Ovary (tissue), 9 donors: ENCODE data around the gene SASS6. TPM values are rescaled to one million over a fixed set of nuclear protein-coding genes. Genes with fewer than 3 reads are reported as not detected.

ENCODE experiments used
- DNase-seq, 5 donors: peaks; one replicate each; pipeline ENCODE4 v3.0.0-alpha.2; 2019 to 2020
- H3K27ac ChIP-seq, 2 donors: fragments of 200-600 bp; one replicate each; pipeline versions ENCODE4 v1.5.1 to v1.8.0; 2019 to 2022
- H3K27me3 ChIP-seq: fragments of 200-600 bp; one replicate; pipeline ENCODE4 v1.8.0; 2022
- H3K36me3 ChIP-seq: fragments of 200-600 bp; sonication (generic); one replicate; pipeline ENCODE4 v1.5.1; 2019
- H3K4me1 ChIP-seq: one replicate; pipeline ENCODE4 v1.8.1; 2013; ENCODE audit warnings: mild to moderate bottlenecking, moderate library complexity; ENCODE audit not compliant: insufficient read depth
- H3K4me3 ChIP-seq: fragments of 200-600 bp; sonication (generic); one replicate; pipeline ENCODE4 v1.5.1; 2017
- H3K9me3 ChIP-seq, 2 donors: fragments of 200-600 bp in 1 of 2; sonication (generic) in 1 of 2; one replicate each; pipeline versions ENCODE4 v1.5.1 to v1.8.1; 2013 to 2019; ENCODE audit warnings: mild to moderate bottlenecking in 1 of 2, moderate library complexity in 1 of 2
- EP300 ChIP-seq: sonication (generic); formaldehyde crosslinking; IDR thresholded peaks from one replicate; pipeline ENCODE4 v1.6.1; 2017; ENCODE audit warnings: antibody characterized with exemption
- POLR2A ChIP-seq: fragments of 450-650 bp; IDR thresholded peaks from one replicate; pipeline ENCODE4 v1.6.1; 2017; ENCODE audit warnings: antibody characterized with exemption, mild to moderate bottlenecking, moderate library complexity
- WGBS, 3 donors: extraction: QIAGEN DNeasy Blood & Tissue Kit in 1 of 3; methylation state at CpG; one replicate each; pipeline versions ENCODE4 v1.1.5 to v1.1.7; 2013 to 2017; 5-methylcytosine and 5-hydroxymethylcytosine counted together
- intact Hi-C, 4 donors: fragments of 100-400 bp; cut with DNase I; formaldehyde crosslinking; loops; one replicate each; pipeline versions ENCODE4 v1.11.0 to v1.15.1; 2022 to 2023
- polyA plus RNA-seq, 2 donors: library from polyadenylated mRNA; stranded (reverse); fragments of 200-250 nt in 1 of 2; fragments of 350-450 nt in 1 of 2; fragmentation: Illumina TruSeq in 1 of 2; extraction: RNeasy Lipid Tissue Mini Kit (QIAGEN cat#74804) in 1 of 2; gene quantifications; one replicate each; pipeline ENCODE4 v1.2.3, GENCODE V29; 2013 to 2014
- total RNA-seq, 7 donors: library from RNA; depleted of rRNA in 2 of 7; stranded (reverse); fragments of >200 nt in 2 of 7; fragmentation: NEBNext Ultra II Directional in 3 of 7; extraction: Animal tissue kit (Norgen Biotek cat#: 25700) in 3 of 7; gene quantifications; one replicate each; pipeline versions ENCODE4 v1.1.0 to v1.2.4, GENCODE V29; 2016 to 2023
- TF ChIP-seq, protein P1 (sequence below), 3 donors: fragments of 450-650 bp in 2 of 3; fragments of 200-600 bp in 1 of 3; IDR thresholded peaks; one replicate each; pipeline versions ENCODE4 v1.5.1 to v1.8.0; 2016 to 2022; ENCODE audit warnings: antibody characterized with exemption in 3 of 3, mild to moderate bottlenecking in 1 of 3
- donor health status: DM: no; HTN: no; CAD: no; lungs with moderate emphysema.
- donor health status: DM: no; HTN: no; CAD: no.
- donor health status: Bipolar disorder and iron deficiency.
- donor health status: DM: yes; HTN: yes; CAD: no.
- donor health status: DM: no; HTN: no; CAD: no.
- donor health status: DM: yes; HTN: yes; CAD: no.

Gene SASS6
- total and polyA plus RNA-seq, 9 donors: 1.7 to 3.6 (median 2.7) TPM

DNA sequence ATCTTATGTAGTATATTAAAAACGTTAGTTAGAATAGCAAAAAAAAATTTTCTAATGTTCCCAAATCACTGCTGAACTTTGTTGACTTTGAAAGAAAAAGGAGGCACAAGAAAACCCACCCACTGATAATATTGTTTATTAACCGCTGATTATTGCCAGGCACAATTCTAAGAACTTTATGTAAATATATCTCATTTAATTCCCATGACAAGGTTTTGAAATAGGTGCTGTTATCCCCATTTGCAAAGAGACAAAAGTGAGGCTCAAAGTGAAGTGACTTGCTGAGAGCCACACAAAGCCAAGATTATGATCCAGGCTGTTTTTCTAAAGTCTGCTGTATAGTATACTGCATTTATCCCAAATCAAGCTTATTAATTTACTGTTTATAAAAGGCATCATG is 56.4 kb downstream of the SASS6 start:
- TF ChIP-seq EP300 (no peak), POLR2A (no peak)
- TF ChIP-seq, protein P1, sequence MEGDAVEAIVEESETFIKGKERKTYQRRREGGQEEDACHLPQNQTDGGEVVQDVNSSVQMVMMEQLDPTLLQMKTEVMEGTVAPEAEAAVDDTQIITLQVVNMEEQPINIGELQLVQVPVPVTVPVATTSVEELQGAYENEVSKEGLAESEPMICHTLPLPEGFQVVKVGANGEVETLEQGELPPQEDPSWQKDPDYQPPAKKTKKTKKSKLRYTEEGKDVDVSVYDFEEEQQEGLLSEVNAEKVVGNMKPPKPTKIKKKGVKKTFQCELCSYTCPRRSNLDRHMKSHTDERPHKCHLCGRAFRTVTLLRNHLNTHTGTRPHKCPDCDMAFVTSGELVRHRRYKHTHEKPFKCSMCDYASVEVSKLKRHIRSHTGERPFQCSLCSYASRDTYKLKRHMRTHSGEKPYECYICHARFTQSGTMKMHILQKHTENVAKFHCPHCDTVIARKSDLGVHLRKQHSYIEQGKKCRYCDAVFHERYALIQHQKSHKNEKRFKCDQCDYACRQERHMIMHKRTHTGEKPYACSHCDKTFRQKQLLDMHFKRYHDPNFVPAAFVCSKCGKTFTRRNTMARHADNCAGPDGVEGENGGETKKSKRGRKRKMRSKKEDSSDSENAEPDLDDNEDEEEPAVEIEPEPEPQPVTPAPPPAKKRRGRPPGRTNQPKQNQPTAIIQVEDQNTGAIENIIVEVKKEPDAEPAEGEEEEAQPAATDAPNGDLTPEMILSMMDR (IDR thresholded peaks at IDR 0.05): no peak
- Histone ChIP-seq H3K4me3 (no peak overlapping the region), H3K4me1 (peaks cover 2% of the 10 kb centered on the region), H3K9me3 (no peaks in the 10 kb centered on the region), H3K27ac (no peak overlapping the region), H3K27me3 (no peaks in the 10 kb centered on the region), H3K36me3 (no peaks in the 10 kb centered on the region)
- no peak for DNase-seq
- 42 to 66% (median 66%) methylated on average over 2 of the region's 2 CpGs for WGBS, 3 donors
- intact Hi-C loops: no loop called here

DNA sequence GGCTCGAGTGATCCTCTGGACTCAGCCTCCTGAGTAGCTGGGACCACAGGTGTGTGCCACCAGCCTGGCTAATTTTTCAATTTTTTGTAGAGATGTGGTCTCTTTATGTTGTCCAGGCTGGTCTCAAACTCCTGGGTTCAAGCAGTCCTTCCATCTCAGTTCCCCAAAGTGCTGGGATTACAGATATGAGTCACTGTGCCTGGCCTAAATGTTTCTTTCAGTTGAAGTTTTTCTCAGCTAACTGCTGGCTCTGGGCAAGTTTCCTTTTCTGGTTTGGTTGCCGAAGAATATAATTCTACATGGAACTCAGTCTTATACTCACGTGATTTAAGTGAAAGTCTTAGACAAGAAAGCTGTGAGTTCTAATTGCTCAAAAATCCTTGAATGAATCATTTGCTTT is 57.0 kb downstream of the SASS6 start:
- intact Hi-C loops: no loop called here
- 63 to 68% (median 67%) methylated on average over 3 of the region's 3 CpGs for WGBS, 3 donors
- no peak overlapping the region for H3K27ac ChIP-seq
- no peak for DNase-seq
- no peaks in the 10 kb centered on the region for H3K9me3 ChIP-seq
- H3K4me3 ChIP-seq: no peak overlapping the region
- TF ChIP-seq POLR2A: no peak
- TF ChIP-seq, protein P1 (IDR thresholded peaks at IDR 0.05): no peak
- TF ChIP-seq EP300: no peak
- no peaks in the 10 kb centered on the region for H3K27me3 ChIP-seq
- H3K36me3 ChIP-seq: no peaks in the 10 kb centered on the region
- H3K4me1 ChIP-seq: peaks cover 2% of the 10 kb centered on the region

DNA sequence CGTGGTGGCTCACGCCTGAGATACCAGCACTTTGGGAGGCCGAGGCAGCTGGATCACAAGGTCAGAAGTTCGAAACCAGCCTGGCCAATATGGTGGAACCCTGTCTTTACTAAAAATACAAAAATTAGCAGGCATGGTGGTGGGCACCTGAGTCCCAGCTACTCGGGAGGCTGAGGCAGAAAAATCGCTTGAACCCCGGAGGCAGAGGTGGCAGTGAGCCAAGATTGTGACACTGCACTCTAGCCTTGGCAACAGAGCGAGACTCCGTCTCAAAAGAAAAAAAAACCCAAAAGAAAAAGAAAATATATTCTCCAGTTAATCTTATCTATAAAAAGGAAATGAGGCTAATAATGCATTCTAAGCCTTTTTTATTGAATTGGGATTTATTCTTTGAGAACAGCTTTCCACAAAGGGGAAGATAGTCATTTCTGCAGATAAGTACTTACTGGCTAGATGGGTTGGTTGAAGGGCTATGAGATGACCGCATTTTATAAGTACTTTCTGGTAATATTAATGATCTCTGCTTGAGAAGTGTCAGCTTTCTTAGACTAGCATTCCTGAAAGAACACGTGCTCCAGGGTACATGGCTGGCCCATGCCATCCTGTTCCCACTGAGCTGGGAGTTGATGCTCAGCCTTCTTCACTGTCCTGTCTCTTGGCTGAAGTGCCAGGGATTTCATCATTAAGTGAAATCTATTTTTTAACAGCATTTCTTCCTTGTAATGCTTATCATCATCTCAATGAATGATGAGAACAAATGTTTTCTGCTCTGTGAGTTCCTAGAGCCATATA is 57.9 kb downstream of the SASS6 start:
- no peaks in the 10 kb centered on the region for H3K27me3 ChIP-seq
- DNase-seq: no peak
- peaks cover 2% of the 10 kb centered on the region for H3K4me1 ChIP-seq
- no peak overlapping the region for H3K4me3 ChIP-seq
- no peaks in the 10 kb centered on the region for H3K9me3 ChIP-seq
- no peaks in the 10 kb centered on the region for H3K36me3 ChIP-seq
- 60 to 73% (median 62%) methylated on average over 11 of the region's 11 CpGs for WGBS, 3 donors
- no peak overlapping the region for H3K27ac ChIP-seq
- TF ChIP-seq POLR2A: no peak
- no peak for TF ChIP-seq EP300
- TF ChIP-seq, protein P1 (IDR thresholded peaks at IDR 0.05): no peak
- intact Hi-C loops: no loop called here

DNA sequence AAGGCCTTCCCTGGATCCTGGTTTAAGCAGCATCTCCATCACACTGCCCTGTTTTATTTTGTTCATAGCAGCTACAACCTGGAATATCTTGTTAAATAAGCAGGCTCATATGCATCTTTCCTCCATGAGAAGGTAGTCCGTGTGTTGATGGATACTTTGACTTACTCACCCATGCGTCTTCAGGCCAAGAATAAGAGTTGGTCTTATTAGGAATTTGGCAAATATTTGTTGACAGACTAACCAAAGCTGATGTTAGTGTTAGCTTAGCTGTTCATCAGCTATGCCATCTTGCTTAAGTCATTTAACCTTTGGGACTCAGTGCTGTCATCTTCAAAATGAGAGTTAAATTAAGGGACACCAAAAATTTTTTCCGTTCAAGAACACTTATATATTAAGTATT is 59.2 kb downstream of the SASS6 start:
- DNase-seq: no peak
- no peaks in the 10 kb centered on the region for H3K27me3 ChIP-seq
- H3K4me1 ChIP-seq: peaks cover 2% of the 10 kb centered on the region
- intact Hi-C loops: no loop called here
- no peaks in the 10 kb centered on the region for H3K36me3 ChIP-seq
- H3K4me3 ChIP-seq: no peak overlapping the region
- H3K9me3 ChIP-seq: no peaks in the 10 kb centered on the region
- 92 to 94% (median 94%) methylated on average over 3 of the region's 3 CpGs for WGBS, 3 donors
- H3K27ac ChIP-seq: no peak overlapping the region
- TF ChIP-seq POLR2A (no peak), EP300 (no peak)

DNA sequence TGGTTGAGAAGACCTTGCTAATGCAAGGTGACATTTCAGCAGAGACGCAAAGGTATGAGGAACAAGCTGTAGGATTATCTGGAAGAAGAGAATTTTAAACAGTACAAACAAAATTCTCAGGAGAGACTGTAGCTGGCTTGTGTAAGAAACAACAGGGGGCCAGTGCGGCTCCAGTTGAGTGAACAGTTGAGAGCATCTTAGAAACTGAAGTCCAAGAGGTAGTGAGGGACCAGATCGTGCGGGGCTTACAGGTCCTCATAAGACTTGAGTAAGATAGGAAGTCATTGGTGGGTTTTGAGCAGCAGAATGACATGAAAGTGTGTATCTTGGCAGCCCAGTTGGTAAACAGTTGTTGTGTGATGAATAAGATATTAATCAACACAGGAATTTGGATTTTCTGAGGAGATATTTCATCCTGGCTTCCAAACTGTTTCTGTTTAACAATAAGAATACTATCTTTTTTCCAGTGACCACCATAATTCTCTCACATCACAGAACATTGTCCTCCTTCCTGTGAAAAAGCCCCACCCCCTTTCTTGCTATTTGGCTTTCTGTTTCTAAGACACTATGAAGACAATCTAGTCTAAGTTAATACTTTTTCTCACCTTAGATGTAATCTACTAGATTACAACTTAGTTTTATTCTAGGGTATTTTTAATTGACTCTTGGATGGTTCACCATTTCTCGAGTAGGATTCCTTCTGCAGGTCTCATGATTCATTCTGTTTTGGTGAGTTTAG is 62.4 kb downstream of the SASS6 start:
- WGBS, 3 donors: 95 to 99% (median 98%) methylated on average over 5 of the region's 5 CpGs
- DNase-seq: no peak
- H3K36me3 ChIP-seq: no peaks in the 10 kb centered on the region
- H3K4me1 ChIP-seq: peaks cover 2% of the 10 kb centered on the region
- intact Hi-C loops: no loop called here
- no peak overlapping the region for H3K4me3 ChIP-seq
- no peaks in the 10 kb centered on the region for H3K27me3 ChIP-seq
- H3K9me3 ChIP-seq: no peaks in the 10 kb centered on the region
- TF ChIP-seq EP300: no peak
- TF ChIP-seq, protein P1 (IDR thresholded peaks at IDR 0.05): no peak
- TF ChIP-seq POLR2A: no peak
- no peak overlapping the region for H3K27ac ChIP-seq
